Cardiac muscle cell (in vitro differentiated cells and primary cell): ENCODE results near the gene ZFP69B. TPM values are rescaled to one million over a fixed set of nuclear protein-coding genes. Genes with fewer than 3 reads are reported as not detected.

Source experiments
- DNase-seq, 2 donors: peaks; one replicate each; pipeline versions ENCODE4 v3.0.0 to v3.0.0-alpha.2; 2010 to 2017; ENCODE audit warnings: low read depth in 1 of 2, low spot score in 1 of 2
- H3K27ac ChIP-seq: fragments of 200-600 bp; sonication (generic); 2 replicates; pipeline ENCODE4 v1.5.1; 2016
- H3K27me3 ChIP-seq: fragments of 200-600 bp; sonication (generic); 2 replicates; pipeline ENCODE4 v1.6.0; 2016; ENCODE audit warnings: control low read depth
- H3K36me3 ChIP-seq: fragments of 200-600 bp; sonication (generic); 2 replicates; pipeline ENCODE4 v1.5.1; 2016; ENCODE audit warnings: control low read depth
- H3K4me1 ChIP-seq: fragments of 200-600 bp; sonication (generic); 2 replicates; pipeline ENCODE4 v1.8.1; 2017; ENCODE audit warnings: low read depth, mild to moderate bottlenecking, mixed run types
- H3K4me3 ChIP-seq: fragments of 200-600 bp; sonication (generic); 2 replicates; pipeline ENCODE4 v1.5.1; 2016; ENCODE audit warnings: mild to moderate bottlenecking
- H3K9me3 ChIP-seq: fragments of 200-600 bp; sonication (generic); 2 replicates; pipeline ENCODE4 v1.5.1; 2017; ENCODE audit warnings: low read depth, mild to moderate bottlenecking, control low read depth
- CTCF ChIP-seq: IDR thresholded peaks from 2 replicates; pipeline ENCODE4 v1.5.1; 2012; ENCODE audit warnings: low read depth, mild to moderate bottlenecking, low read length
- polyA plus RNA-seq: library from polyadenylated mRNA; unstranded; fragments of >200 nt; fragmentation: Nextera tagmentation; extraction: Ambion mirVana; gene quantifications from 2 replicates; pipeline ENCODE4 v1.2.1, GENCODE V29; 2016
- total RNA-seq: library from RNA; depleted of rRNA; stranded (reverse); fragments of >200 nt; gene quantifications from 2 replicates; pipeline ENCODE4 v1.2.3, GENCODE V29; 2016

Gene ZFP69B
- total and polyA plus RNA-seq, 2 experiments from 2014 or later: 2.7 to 3.7 TPM

GRCh38 chr1:40462956-40463590 is 12.8 kb downstream of the ZFP69B start:
- peaks cover 10% of the 10 kb centered on the region for H3K9me3 ChIP-seq
- no peak overlapping the region for H3K4me3 ChIP-seq
- H3K27ac ChIP-seq: no peak overlapping the region
- H3K27me3 ChIP-seq: no peaks in the 10 kb centered on the region
- DNase-seq: no peak
- no peak for TF ChIP-seq CTCF
- H3K36me3 ChIP-seq: no peaks in the 10 kb centered on the region
- H3K4me1 ChIP-seq: no peaks in the 10 kb centered on the region

GRCh38 chr1:40469327-40469726 is 19.1 kb downstream of the ZFP69B start:
- H3K9me3 ChIP-seq: peaks cover 14% of the 10 kb centered on the region
- H3K36me3 ChIP-seq: no peaks in the 10 kb centered on the region
- no peak for TF ChIP-seq CTCF
- H3K27ac ChIP-seq: no peak overlapping the region
- H3K4me1 ChIP-seq: no peaks in the 10 kb centered on the region
- no peaks in the 10 kb centered on the region for H3K27me3 ChIP-seq
- H3K4me3 ChIP-seq: no peak overlapping the region
- no peak for DNase-seq

- no peak overlapping the region for H3K27ac ChIP-seq
- H3K36me3 ChIP-seq: no peaks in the 10 kb centered on the region
- TF ChIP-seq CTCF: no peak
- H3K27me3 ChIP-seq: no peaks in the 10 kb centered on the region
- H3K4me1 ChIP-seq: no peaks in the 10 kb centered on the region
- H3K9me3 ChIP-seq: peaks cover 4% of the 10 kb centered on the region
- no peak for DNase-seq
- H3K4me3 ChIP-seq: no peak overlapping the region
Observed at GRCh38 chr1:40475268-40475667, 25.0 kb downstream of the ZFP69B start.

GRCh38 chr1:40476924-40477677 is 26.8 kb downstream of the ZFP69B start, which contains the start of gene ZFP69:
Gene ZFP69, plus strand, starts transcription at chr1:40477290. Its CDS starts 2,072 bp downstream, at chr1:40479362.
- Histone ChIP-seq H3K27me3 (no peaks in the 10 kb centered on the region), H3K27ac (peak within 1 kb of the TSS; percentile 38), H3K4me3 (peak within 1 kb of the TSS; percentile 93), H3K4me1 (no peaks in the 10 kb centered on the region), H3K9me3 (no peaks in the 10 kb centered on the region), H3K36me3 (no peaks in the 10 kb centered on the region)
- no peak for TF ChIP-seq CTCF
- DNase-seq: peak; percentile 81

GRCh38 chr1:40477678-40478053 is 27.4 kb downstream of the ZFP69B start:
- no peak for TF ChIP-seq CTCF
- Histone ChIP-seq H3K9me3 (no peaks in the 10 kb centered on the region), H3K27me3 (no peaks in the 10 kb centered on the region), H3K27ac (peak overlapping the region; percentile 38), H3K4me1 (no peaks in the 10 kb centered on the region), H3K36me3 (no peaks in the 10 kb centered on the region), H3K4me3 (peak overlapping the region; percentile 93)
- peak in 1 of 2 donors; percentile 23 for DNase-seq
